ENCODE measurements around the gene DENND6B. TPM values are rescaled to one million over a fixed set of nuclear protein-coding genes. Genes with fewer than 3 reads are reported as not detected.

Gene DENND6B
- total RNA-seq, 1 experiment from 2014 or later = 11.0 TPM

DNA sequence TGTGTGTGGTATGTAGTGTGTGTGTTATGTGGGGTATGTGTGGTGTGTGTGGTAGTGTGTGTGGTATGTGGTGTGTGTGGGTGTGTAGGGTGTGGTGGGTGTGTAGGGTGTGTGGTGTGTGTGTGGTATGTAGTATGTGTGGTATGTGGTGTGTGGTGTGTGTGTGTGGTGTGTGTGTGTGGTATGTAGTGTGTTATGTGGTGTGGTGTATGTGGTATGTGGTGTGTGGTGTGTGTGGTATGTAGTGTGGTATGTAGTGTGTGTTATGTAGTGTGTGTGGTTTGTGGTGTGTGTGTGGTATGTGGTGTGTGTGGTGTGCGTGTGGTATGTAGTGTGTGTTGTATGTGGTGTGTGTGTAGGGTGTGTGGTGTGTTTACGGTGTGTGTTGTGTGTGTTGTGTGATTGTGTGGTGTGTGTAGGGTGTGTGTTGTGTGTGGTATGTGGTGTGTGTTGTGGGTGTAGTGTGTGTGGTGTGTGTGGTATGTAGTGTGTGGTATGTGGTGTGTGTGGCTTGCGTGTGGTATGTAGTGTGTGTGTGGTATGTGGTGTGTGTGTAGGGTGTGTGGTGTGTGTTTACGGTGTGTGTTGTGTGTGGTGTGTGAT, 12.1 kb upstream of the DENND6B start:
- no peak overlapping the region for H3K4me2 ChIP-seq (ENCODE audit: low read length)
- DNase-seq (ENCODE audit: low read depth, low spot score) (no peak), ATAC-seq (no peak)
- ChIA-PET RAD21 (ENCODE audit: low non-redundant PET in 1 of 2, low total read pairs in 2 of 2, uncharacterized antibody in 2 of 2, unreplicated experiment in 2 of 2) (no interaction called here), POLR2A (no interaction called here), CTCF (no interaction called here)
- no peaks in the 10 kb centered on the region for H4K20me1 ChIP-seq (ENCODE audit: insufficient read depth)
- intact Hi-C loops (cut with micrococcal nuclease) = no loop called here
- no peak overlapping the region for H3K4me3 ChIP-seq (replicated peaks in 1 of 2; ENCODE audit: low read depth in 1 of 2, low read length in 2 of 2)
- no TSS peak for BruUV-seq (replicated peaks)
- peaks cover 4 to 12% of the 10 kb centered on the region in 2 experiments for H3K4me1 ChIP-seq (ENCODE audit: control insufficient read depth in 1 of 2, insufficient read depth in 2 of 2, low read length in 2 of 2)
- H3K27me3 ChIP-seq (ENCODE audit: insufficient read depth, low read length) = no peaks in the 10 kb centered on the region
- peaks cover 0 to 20% of the 10 kb centered on the region in 2 experiments; a peak in 1 of 4 replicates for H3K9me3 ChIP-seq (ENCODE audit: control insufficient read depth in 1 of 2, insufficient read depth in 1 of 2, low read depth in 1 of 2, low read length in 2 of 2)
- no peaks in the 10 kb centered on the region for H3K9me2 ChIP-seq (ENCODE audit: insufficient read depth)
- H3K9ac ChIP-seq (ENCODE audit: low read length) = no peak overlapping the region
- peak overlapping the region; percentile 10; the same call in 1 of the 2 replicates for H3K27ac ChIP-seq (ENCODE audit: low read depth, low read length)
- no peaks in the 10 kb centered on the region for H3K36me3 ChIP-seq (ENCODE audit: control insufficient read depth in 1 of 2, insufficient read depth in 2 of 2, low read length in 2 of 2)
- H3K79me2 ChIP-seq (ENCODE audit: insufficient read depth, low read length) = peaks cover 5% of the 10 kb centered on the region; the same call in 1 of the 2 replicates
- TF ChIP-seq TCF7L2 (IDR thresholded peaks at IDR 0.05; ENCODE audit: borderline replicate concordance, extremely low read depth, insufficient read depth, insufficient read length) = no peak
- no peak for TF ChIP-seq EZH2phosphoT487 (IDR thresholded peaks at IDR 0.05; ENCODE audit: borderline replicate concordance)
- TF ChIP-seq ELF1 (IDR thresholded peaks at IDR 0.05; ENCODE audit: borderline replicate concordance, low read depth) = no peak
- TF ChIP-seq ZNF274 (IDR thresholded peaks at IDR 0.05; ENCODE audit: low read depth, low read length) = no peak
- no peak for TF ChIP-seq POLR2AphosphoS5 (IDR thresholded peaks at IDR 0.05; ENCODE audit: low read depth, low read length)
- TF ChIP-seq, protein P1, sequence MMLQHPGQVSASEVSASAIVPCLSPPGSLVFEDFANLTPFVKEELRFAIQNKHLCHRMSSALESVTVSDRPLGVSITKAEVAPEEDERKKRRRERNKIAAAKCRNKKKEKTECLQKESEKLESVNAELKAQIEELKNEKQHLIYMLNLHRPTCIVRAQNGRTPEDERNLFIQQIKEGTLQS (IDR thresholded peaks at IDR 0.05) = no peak
- no peak for TF ChIP-seq RAD21 (IDR thresholded peaks at IDR 0.05; ENCODE audit: low read depth)
- TF ChIP-seq EGR1 (IDR thresholded peaks at IDR 0.05; ENCODE audit: low read depth) = no peak
- TF ChIP-seq CBX3 (IDR thresholded peaks at IDR 0.05; ENCODE audit: low read depth) = no peak
- no peak for TF ChIP-seq SRF (IDR thresholded peaks at IDR 0.05; ENCODE audit: low read depth)
- no peak for TF ChIP-seq POLR2A (IDR thresholded peaks at IDR 0.05; ENCODE audit: borderline replicate concordance, extremely low read depth, insufficient read depth, insufficient read length)
- TF ChIP-seq, protein P2, sequence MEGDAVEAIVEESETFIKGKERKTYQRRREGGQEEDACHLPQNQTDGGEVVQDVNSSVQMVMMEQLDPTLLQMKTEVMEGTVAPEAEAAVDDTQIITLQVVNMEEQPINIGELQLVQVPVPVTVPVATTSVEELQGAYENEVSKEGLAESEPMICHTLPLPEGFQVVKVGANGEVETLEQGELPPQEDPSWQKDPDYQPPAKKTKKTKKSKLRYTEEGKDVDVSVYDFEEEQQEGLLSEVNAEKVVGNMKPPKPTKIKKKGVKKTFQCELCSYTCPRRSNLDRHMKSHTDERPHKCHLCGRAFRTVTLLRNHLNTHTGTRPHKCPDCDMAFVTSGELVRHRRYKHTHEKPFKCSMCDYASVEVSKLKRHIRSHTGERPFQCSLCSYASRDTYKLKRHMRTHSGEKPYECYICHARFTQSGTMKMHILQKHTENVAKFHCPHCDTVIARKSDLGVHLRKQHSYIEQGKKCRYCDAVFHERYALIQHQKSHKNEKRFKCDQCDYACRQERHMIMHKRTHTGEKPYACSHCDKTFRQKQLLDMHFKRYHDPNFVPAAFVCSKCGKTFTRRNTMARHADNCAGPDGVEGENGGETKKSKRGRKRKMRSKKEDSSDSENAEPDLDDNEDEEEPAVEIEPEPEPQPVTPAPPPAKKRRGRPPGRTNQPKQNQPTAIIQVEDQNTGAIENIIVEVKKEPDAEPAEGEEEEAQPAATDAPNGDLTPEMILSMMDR (IDR thresholded peaks at IDR 0.05 in 2 of 3, conservative IDR thresholded peaks at IDR 0.05 in 1 of 3; ENCODE audit: borderline replicate concordance in 1 of 3, insufficient read depth in 1 of 3, low read depth in 2 of 3, low read length in 2 of 3) = no peak
- no peak for TF ChIP-seq CEBPB (IDR thresholded peaks at IDR 0.05; ENCODE audit: low read depth)
- TF ChIP-seq, protein P3, sequence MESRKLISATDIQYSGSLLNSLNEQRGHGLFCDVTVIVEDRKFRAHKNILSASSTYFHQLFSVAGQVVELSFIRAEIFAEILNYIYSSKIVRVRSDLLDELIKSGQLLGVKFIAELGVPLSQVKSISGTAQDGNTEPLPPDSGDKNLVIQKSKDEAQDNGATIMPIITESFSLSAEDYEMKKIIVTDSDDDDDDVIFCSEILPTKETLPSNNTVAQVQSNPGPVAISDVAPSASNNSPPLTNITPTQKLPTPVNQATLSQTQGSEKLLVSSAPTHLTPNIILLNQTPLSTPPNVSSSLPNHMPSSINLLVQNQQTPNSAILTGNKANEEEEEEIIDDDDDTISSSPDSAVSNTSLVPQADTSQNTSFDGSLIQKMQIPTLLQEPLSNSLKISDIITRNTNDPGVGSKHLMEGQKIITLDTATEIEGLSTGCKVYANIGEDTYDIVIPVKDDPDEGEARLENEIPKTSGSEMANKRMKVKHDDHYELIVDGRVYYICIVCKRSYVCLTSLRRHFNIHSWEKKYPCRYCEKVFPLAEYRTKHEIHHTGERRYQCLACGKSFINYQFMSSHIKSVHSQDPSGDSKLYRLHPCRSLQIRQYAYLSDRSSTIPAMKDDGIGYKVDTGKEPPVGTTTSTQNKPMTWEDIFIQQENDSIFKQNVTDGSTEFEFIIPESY (IDR thresholded peaks at IDR 0.05; ENCODE audit: extremely low read depth, insufficient replicate concordance, low read length) = no peak
- no peak for TF ChIP-seq YY1 (IDR thresholded peaks at IDR 0.05; ENCODE audit: extremely low read depth, insufficient replicate concordance, low read depth, low read length)
- TF ChIP-seq ZFX (IDR thresholded peaks at IDR 0.05) = no peak
- TF ChIP-seq JUND (IDR thresholded peaks at IDR 0.05) = no peak
- H2AFZ ChIP-seq (ENCODE audit: low read depth, low read length, poor library complexity, severe bottlenecking) = no peak overlapping the region
